GM21723 (cell line): Measurements from ENCODE around the gene UGT1A8.
"Not testable (repeated sequence)": the region's sequence is repeated elsewhere in the genome, so short reads cannot be mapped to it uniquely, and the experiment has no call there.

Source experiments
- ATAC-seq: cut with Tn5 transposase; IDR thresholded peaks from one replicate; pipeline ENCODE4 v1.9.1; 2021; ENCODE audit warnings: mild to moderate bottlenecking, moderate library complexity; ENCODE audit not compliant: unreplicated experiment

The UGT1A8 gene

GRCh38 chr2:233681521-233682099 is 64.2 kb downstream of the UGT1A8 start, which contains the start of gene UGT1A7:
UGT1A7 (plus strand) TSS chr2:233681901; CDS start chr2:233681938, 37 bp downstream.
- ATAC-seq: no peak

GRCh38 chr2:233684640-233685039 is 67.2 kb downstream of the UGT1A8 start:
- no peak for ATAC-seq

GRCh38 chr2:233686928-233687327 is 69.5 kb downstream of the UGT1A8 start:
- ATAC-seq: no peak

GRCh38 chr2:233688341-233688740 is 70.9 kb downstream of the UGT1A8 start:
- ATAC-seq: no peak

GRCh38 chr2:233689031-233689430 is 71.6 kb downstream of the UGT1A8 start:
- no peak for ATAC-seq

- ATAC-seq: no peak
Measured at GRCh38 chr2:233689501-233689900, 72.1 kb downstream of the UGT1A8 start.

GRCh38 chr2:233690444-233690843 is 73.0 kb downstream of the UGT1A8 start:
- ATAC-seq: no peak

GRCh38 chr2:233691443-233692433 is 74.3 kb downstream of the UGT1A8 start:
- no peak for ATAC-seq

GRCh38 chr2:233692648-233693047 is 75.2 kb downstream of the UGT1A8 start, which contains the start of gene UGT1A6:
UGT1A6 (plus strand) TSS chr2:233692890; CDS start chr2:233693005, 115 bp downstream.
- no peak for ATAC-seq

- no peak for ATAC-seq
Measured at GRCh38 chr2:233693963-233694362, 76.5 kb downstream of the UGT1A8 start.

GRCh38 chr2:233698740-233699139 is 81.3 kb downstream of the UGT1A8 start:
- no peak for ATAC-seq

- ATAC-seq: no peak
Measured at GRCh38 chr2:233699424-233700027, 82.1 kb downstream of the UGT1A8 start.

GRCh38 chr2:233700028-233700635 is 82.7 kb downstream of the UGT1A8 start:
- no peak for ATAC-seq

- ATAC-seq: not testable (repeated sequence)
Measured at GRCh38 chr2:233700842-233701241, 83.4 kb downstream of the UGT1A8 start.

GRCh38 chr2:233702238-233702637 is 84.8 kb downstream of the UGT1A8 start:
- no peak for ATAC-seq

- ATAC-seq: no peak
Measured at GRCh38 chr2:233705911-233706506, 88.6 kb downstream of the UGT1A8 start.

- ATAC-seq: no peak
Measured at GRCh38 chr2:233706720-233707119, 89.3 kb downstream of the UGT1A8 start.

- no peak for ATAC-seq
Measured at GRCh38 chr2:233707940-233708644, 90.7 kb downstream of the UGT1A8 start.

- no peak for ATAC-seq
Measured at GRCh38 chr2:233708942-233709341, 91.5 kb downstream of the UGT1A8 start.
